Astrocyte of the cerebellum (primary cell): Measurements from ENCODE around the gene FARS2.
A peak's percentile ranks its signal among the peaks of the same experiment; 100 is the strongest.

Experiments used
- DNase-seq: peaks from one replicate; pipeline ENCODE4 v3.0.0-alpha.2; 2011; ENCODE audit warnings: low read depth
- H3K4me3 ChIP-seq: 2 replicates; pipeline ENCODE4 v1.5.1; 2011; ENCODE audit warnings: mild to moderate bottlenecking, low read depth, low read length, moderate library complexity
- in situ Hi-C: cut with HindIII; loops from 2 replicates; pipeline ENCODE4 v1.10.0; 2017; ENCODE audit warnings: low sequenced_read_pairs
- TF ChIP-seq, protein P1 (sequence below): IDR thresholded peaks from 2 replicates; pipeline ENCODE4 v1.5.1; 2012; ENCODE audit warnings: low read length, low read depth, moderate library complexity, mild to moderate bottlenecking; ENCODE audit errors: missing control alignments

The FARS2 gene

DNA sequence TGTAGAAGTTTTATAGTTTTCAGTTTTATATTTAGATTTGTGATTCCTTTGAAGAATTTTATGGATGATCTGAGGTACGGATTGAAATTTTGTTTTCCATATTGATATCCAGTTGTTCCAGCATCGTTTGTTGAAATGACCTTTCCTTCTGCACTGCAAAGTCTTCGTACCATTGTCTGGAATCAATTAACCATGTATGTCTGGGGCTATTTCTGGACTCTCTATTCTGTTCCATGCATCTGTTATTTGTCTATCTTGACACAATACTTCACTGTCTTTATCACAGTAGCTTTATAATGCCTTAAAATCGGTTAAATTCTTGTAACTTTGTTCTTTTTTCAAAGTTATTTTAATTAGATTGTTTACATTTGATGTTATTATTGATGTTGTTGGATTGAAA lies 154.9 kb downstream of the FARS2 start:
- in situ Hi-C loops = no loop called here
- TF ChIP-seq, protein P1, sequence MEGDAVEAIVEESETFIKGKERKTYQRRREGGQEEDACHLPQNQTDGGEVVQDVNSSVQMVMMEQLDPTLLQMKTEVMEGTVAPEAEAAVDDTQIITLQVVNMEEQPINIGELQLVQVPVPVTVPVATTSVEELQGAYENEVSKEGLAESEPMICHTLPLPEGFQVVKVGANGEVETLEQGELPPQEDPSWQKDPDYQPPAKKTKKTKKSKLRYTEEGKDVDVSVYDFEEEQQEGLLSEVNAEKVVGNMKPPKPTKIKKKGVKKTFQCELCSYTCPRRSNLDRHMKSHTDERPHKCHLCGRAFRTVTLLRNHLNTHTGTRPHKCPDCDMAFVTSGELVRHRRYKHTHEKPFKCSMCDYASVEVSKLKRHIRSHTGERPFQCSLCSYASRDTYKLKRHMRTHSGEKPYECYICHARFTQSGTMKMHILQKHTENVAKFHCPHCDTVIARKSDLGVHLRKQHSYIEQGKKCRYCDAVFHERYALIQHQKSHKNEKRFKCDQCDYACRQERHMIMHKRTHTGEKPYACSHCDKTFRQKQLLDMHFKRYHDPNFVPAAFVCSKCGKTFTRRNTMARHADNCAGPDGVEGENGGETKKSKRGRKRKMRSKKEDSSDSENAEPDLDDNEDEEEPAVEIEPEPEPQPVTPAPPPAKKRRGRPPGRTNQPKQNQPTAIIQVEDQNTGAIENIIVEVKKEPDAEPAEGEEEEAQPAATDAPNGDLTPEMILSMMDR = no peak
- no peak for DNase-seq
- no peak overlapping the region for H3K4me3 ChIP-seq

DNA sequence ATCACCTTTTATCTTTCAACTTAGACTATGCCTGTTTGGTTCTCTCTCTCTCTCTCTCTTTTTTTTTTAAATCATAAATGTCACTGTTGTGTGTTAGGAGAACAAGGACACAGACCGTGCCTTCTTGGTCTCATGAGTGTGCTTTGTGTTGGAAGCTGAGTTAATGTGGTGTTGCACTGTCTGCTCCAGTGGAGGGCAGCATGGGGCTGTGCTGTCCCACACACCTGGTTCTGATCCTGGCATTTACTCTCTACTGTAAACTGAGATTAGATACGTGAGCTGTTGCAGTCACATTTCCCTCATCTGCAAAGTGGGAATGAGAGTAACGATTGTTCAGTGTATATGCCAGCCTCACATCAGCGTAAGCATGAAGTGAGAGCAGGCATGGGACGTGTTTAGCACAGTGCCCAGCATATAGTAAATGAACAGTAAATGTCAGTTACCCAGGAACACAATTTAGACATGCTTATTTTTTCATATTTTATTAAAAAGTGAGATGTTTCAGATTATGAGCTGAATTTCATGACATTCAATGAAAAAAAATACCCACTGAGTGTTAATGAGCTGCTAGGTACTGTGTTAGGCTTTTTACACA lies 161.1 kb downstream of the FARS2 start:
- peak; percentile 28 for DNase-seq
- TF ChIP-seq, protein P1 = peak; percentile 84
- in situ Hi-C loops = no loop called here
- no peak overlapping the region for H3K4me3 ChIP-seq

DNA sequence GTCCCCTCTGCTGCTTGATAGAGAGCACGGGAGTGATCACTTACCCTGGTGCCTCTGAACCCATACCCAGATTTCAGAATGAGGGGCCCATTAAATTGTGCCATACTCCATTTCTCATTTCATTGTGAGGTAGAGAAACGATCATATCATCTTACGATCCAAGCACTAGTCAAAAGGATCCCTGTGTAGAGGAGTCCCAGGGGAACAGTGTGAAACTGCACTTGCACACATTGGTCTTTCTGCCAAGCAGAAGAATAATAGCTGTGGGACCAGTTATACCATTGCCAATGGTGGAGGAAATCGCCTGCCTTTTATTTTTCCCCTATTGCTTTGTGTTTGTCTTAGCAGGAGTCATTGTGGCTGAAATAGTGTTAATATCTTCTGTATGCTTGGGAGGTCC lies 161.9 kb downstream of the FARS2 start:
- DNase-seq = no peak
- TF ChIP-seq, protein P1 = no peak
- H3K4me3 ChIP-seq = no peak overlapping the region
- in situ Hi-C loops = no loop called here

DNA sequence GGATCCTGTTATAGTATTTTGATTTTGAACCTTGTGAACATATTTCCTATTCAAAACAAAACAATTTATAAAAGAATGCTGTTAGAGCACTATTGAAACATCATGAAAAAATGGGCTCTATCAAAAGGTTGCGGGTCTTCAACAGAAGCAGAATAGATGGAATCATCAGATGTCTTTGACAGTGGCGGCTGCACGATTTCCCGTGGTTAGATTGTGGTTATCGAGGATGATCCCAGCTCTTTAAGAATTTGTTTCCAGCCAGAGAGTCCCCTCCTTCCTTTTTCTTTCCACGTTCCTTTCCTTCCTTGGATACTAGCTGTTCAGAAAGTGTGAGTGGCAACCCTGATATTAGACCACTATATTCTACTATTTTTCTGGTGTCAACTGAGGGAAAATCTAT lies 163.4 kb downstream of the FARS2 start:
- TF ChIP-seq, protein P1 = no peak
- no peak overlapping the region for H3K4me3 ChIP-seq
- no peak for DNase-seq
- in situ Hi-C loops = no loop called here

DNA sequence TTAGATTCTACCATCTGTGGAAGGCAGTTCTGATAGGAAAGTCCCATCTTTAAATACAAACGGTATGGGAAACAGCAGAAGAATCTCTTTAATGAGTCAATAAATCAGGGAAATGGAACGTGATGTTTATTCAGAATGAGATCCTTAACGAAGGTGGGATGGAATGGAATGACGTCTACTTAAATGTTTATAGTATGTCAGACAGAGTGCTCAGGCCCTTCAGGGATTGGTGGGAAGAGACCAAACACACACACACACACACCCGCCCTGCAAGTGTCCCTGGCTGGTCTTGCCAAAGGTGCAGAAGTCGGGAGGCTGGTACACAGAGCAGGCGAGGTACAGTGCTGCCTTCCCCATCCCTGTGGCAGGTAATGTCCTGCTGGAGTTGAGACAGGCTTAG lies 164.0 kb downstream of the FARS2 start:
- TF ChIP-seq, protein P1 = no peak
- H3K4me3 ChIP-seq = no peak overlapping the region
- no peak for DNase-seq
- in situ Hi-C loops = no loop called here

DNA sequence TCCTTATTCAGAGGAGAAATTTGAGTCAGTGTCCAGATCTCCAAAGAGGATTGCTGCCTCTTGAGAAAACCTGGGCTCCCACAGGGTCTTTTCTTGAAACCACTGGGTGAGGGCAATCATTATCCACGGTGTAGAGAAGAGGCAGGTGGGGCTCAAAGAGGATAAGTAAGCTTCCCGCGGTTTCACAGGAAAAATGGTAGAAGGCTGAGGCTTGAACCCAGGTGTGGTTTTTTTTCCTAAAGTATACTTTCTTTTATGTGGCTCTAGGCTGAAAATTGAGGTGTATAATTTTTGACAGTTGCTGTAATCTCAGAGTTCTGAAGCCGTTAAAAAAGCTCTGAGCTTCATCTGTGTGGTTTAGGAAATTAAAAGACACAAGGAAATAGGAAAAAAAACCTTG lies 164.5 kb downstream of the FARS2 start:
- in situ Hi-C loops = no loop called here
- no peak for DNase-seq
- H3K4me3 ChIP-seq = no peak overlapping the region
- TF ChIP-seq, protein P1 = no peak
